ENCODE results near the gene RTKN.
"Not testable (repeated sequence)": the region's sequence is repeated elsewhere in the genome, so short reads cannot be mapped to it uniquely, and the experiment has no call there.

RTKN gene

DNA sequence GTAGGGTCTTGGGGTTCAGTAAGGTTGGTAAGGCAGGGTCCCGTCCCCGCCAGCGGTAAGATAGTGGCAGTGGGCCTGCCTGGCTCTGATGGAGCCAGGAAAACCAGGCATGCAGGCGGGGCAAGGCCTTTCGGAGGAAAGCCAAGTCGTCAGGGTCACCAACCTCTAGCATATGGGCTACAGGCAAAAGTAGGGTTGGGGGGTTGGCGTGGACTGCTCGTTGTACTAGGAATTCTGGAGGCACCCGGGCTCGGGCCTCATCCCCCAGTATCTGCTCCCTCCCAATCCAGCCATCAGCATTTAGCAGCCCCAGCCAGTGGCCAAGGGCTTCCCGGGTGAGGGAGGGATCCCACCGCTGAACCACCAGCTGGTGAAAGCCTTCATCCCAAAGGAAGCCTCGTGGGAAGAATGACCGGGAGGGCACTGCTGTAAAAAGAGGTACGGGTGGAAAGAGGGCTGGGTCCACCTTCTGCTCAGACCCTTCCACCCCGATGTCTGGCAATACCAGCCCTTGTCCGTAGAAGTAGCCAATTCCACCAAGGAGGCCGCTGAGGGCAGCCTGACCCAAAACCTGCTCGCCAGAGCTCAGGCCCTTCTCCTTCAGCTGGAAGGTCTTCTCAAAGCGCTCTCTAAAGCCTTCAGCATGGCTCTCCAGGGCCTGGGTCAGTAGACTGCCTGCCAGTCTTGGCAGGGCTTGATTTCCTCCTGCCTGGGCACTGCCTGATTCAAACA lies 20.5 kb upstream of the RTKN start:
- Histone ChIP-seq H3K9ac (ENCODE audit: low read depth, low read length) (no peak overlapping the region), H2AFZ (ENCODE audit: low read depth, low read length) (no peak overlapping the region), H3K27ac (ENCODE audit: low read length) (no peak overlapping the region), H4K20me1 (ENCODE audit: insufficient read depth, low read length) (peaks cover 4% of the 10 kb centered on the region), H3K79me2 (ENCODE audit: insufficient read depth, low read length) (peaks cover 44% of the 10 kb centered on the region), H3K4me2 (ENCODE audit: insufficient read depth, low read length) (no peak overlapping the region), H3K36me3 (ENCODE audit: insufficient read depth, low read length) (peaks cover 29% of the 10 kb centered on the region), H3K27me3 (ENCODE audit: insufficient read depth, low read length, poor library complexity) (no peaks in the 10 kb centered on the region), H3K4me3 (ENCODE audit: low read depth in 1 of 2, low read length in 2 of 2) (no peak overlapping the region), H3K9me3 (ENCODE audit: insufficient read depth, low read length, severe bottlenecking) (no peaks in the 10 kb centered on the region), H3K4me1 (ENCODE audit: insufficient read depth, low read length) (peaks cover 41% of the 10 kb centered on the region)
- no peak for ATAC-seq (ENCODE audit: insufficient read depth, low read depth)
- no peak for TF ChIP-seq EZH2 (IDR thresholded peaks at IDR 0.05; ENCODE audit: borderline replicate concordance, low read depth, low read length, severe bottlenecking)
- TF ChIP-seq, protein P1, sequence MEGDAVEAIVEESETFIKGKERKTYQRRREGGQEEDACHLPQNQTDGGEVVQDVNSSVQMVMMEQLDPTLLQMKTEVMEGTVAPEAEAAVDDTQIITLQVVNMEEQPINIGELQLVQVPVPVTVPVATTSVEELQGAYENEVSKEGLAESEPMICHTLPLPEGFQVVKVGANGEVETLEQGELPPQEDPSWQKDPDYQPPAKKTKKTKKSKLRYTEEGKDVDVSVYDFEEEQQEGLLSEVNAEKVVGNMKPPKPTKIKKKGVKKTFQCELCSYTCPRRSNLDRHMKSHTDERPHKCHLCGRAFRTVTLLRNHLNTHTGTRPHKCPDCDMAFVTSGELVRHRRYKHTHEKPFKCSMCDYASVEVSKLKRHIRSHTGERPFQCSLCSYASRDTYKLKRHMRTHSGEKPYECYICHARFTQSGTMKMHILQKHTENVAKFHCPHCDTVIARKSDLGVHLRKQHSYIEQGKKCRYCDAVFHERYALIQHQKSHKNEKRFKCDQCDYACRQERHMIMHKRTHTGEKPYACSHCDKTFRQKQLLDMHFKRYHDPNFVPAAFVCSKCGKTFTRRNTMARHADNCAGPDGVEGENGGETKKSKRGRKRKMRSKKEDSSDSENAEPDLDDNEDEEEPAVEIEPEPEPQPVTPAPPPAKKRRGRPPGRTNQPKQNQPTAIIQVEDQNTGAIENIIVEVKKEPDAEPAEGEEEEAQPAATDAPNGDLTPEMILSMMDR (IDR thresholded peaks at IDR 0.05; ENCODE audit: borderline replicate concordance, extremely low read depth, low read length, poor library complexity, severe bottlenecking): no peak
- DNase-seq: no peak

DNA sequence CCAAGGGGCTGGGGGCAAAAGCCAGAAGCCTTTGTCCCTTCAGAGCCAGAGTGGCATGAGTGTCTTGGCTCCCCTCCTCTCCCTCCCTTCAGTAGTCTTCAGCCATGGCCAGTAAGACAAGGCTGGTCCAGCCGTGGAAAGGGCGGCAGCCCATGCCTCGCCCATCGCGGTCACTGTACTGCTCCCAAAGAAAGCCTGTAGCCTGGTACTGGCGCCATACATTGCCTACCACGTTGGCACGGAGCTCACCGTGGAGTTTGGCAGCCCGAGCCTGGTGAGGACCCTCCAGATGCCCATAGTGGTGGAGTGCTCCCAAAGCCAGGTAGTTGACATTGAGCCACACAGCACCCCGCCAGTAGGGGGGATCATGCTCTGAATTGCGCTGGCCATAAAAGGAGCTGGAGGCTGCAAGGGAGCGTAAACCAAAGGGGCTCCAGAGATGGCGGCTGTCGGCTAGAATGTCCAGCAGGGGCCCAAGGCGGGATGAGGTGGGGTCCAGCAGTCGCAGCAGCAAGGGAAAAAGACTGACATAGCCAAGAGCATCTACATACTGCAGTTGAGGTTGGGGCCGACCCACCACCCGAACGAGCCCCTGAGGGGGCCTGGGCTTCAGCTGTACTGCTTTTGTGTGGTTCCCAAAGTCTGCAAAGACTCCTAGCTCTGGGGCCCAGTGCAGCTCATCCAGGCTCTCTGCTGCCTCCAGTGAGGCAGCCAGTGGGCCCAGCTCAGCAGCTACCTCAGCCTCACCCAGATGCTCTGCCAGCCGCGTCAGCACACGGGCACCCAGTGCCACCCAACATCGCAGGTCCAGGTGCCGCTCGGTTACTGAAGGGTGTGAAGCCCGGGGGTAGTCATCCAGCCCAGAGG lies 19.7 kb upstream of the RTKN start:
- no peak for TF ChIP-seq EZH2 (IDR thresholded peaks at IDR 0.05; ENCODE audit: borderline replicate concordance, low read depth, low read length, severe bottlenecking)
- TF ChIP-seq, protein P1 (IDR thresholded peaks at IDR 0.05; ENCODE audit: borderline replicate concordance, extremely low read depth, low read length, poor library complexity, severe bottlenecking): peak; percentile 54
- H3K27ac ChIP-seq (ENCODE audit: low read length): no peak overlapping the region
- H3K36me3 ChIP-seq (ENCODE audit: insufficient read depth, low read length): peaks cover 29% of the 10 kb centered on the region
- peaks cover 49% of the 10 kb centered on the region for H3K4me1 ChIP-seq (ENCODE audit: insufficient read depth, low read length)
- H2AFZ ChIP-seq (ENCODE audit: low read depth, low read length): no peak overlapping the region
- H3K4me3 ChIP-seq (ENCODE audit: low read depth in 1 of 2, low read length in 2 of 2): no peak overlapping the region
- no peaks in the 10 kb centered on the region for H3K27me3 ChIP-seq (ENCODE audit: insufficient read depth, low read length, poor library complexity)
- H3K9me3 ChIP-seq (ENCODE audit: insufficient read depth, low read length, severe bottlenecking): no peaks in the 10 kb centered on the region
- no peak overlapping the region for H3K9ac ChIP-seq (ENCODE audit: low read depth, low read length)
- peaks cover 4% of the 10 kb centered on the region for H4K20me1 ChIP-seq (ENCODE audit: insufficient read depth, low read length)
- peaks cover 51% of the 10 kb centered on the region for H3K79me2 ChIP-seq (ENCODE audit: insufficient read depth, low read length)
- DNase-seq: peak; percentile 40
- ATAC-seq (ENCODE audit: insufficient read depth, low read depth): no peak
- H3K4me2 ChIP-seq (ENCODE audit: insufficient read depth, low read length): no peak overlapping the region

DNA sequence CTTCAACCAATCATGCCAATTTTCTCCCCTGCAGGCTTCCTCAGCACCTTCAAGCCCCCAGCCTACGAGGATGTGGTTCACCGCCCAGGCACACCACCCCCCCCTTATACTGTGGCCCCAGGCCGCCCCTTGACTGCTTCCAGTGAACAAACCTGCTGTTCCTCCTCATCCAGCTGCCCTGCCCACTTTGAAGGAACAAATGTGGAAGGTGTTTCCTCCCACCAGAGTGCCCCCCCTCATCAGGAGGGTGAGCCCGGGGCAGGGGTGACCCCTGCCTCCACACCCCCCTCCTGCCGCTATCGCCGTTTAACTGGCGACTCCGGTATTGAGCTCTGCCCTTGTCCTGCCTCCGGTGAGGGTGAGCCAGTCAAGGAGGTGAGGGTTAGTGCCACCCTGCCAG lies 18.4 kb upstream of the RTKN start:
- peaks cover 54% of the 10 kb centered on the region for H3K79me2 ChIP-seq (ENCODE audit: insufficient read depth, low read length)
- not testable (repeated sequence) for ATAC-seq (ENCODE audit: insufficient read depth, low read depth)

DNA sequence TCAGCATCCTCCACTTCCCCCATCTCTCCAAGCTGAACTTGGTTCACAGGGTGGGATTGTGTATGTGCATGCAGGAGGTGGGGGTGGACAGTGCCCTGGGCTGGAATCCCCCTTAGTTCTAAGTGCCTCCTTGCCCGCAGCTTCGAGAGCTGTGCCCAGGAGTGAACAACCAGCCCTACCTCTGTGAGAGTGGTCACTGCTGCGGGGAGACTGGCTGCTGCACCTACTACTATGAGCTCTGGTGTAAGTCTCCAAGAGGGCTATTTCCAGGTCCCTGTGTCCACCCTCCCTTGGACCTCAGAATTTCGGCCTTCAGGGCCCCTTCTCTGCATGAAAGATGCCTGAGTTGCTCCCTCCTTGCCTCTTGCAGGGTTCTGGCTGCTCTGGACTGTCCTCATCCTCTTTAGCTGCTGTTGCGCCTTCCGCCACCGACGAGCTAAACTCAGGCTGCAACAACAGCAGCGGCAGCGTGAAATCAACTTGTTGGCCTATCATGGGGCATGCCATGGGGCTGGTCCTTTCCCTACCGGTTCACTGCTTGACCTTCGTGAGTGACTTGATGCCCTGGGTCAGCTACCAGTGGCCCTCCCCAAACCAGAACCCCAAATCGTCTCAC lies 17.9 kb upstream of the RTKN start:
- peaks cover 58% of the 10 kb centered on the region for H3K4me1 ChIP-seq (ENCODE audit: insufficient read depth, low read length)
- H3K79me2 ChIP-seq (ENCODE audit: insufficient read depth, low read length): peaks cover 51% of the 10 kb centered on the region
- H3K9ac ChIP-seq (ENCODE audit: low read depth, low read length): peak overlapping the region; percentile 86
- H3K4me3 ChIP-seq (ENCODE audit: low read depth in 1 of 2, low read length in 2 of 2): peak overlapping the region in 1 of 2 experiments; percentile 77; a peak in 2 of 4 replicates
- not testable (repeated sequence) for ATAC-seq (ENCODE audit: insufficient read depth, low read depth); DNase-seq; H3K27me3 ChIP-seq (ENCODE audit: insufficient read depth, low read length, poor library complexity); H3K9me3 ChIP-seq (ENCODE audit: insufficient read depth, low read length, severe bottlenecking); H2AFZ ChIP-seq (ENCODE audit: low read depth, low read length); H4K20me1 ChIP-seq (ENCODE audit: insufficient read depth, low read length)
- peak overlapping the region; percentile 97 for H3K4me2 ChIP-seq (ENCODE audit: insufficient read depth, low read length)
- peak overlapping the region; percentile 48 for H3K27ac ChIP-seq (ENCODE audit: low read length)
- peaks cover 33% of the 10 kb centered on the region for H3K36me3 ChIP-seq (ENCODE audit: insufficient read depth, low read length)

More for the DNA sequence above, 18.4 kb upstream of the RTKN start:
- not testable (repeated sequence) for H3K27ac ChIP-seq (ENCODE audit: low read length); DNase-seq; H4K20me1 ChIP-seq (ENCODE audit: insufficient read depth, low read length); H3K9me3 ChIP-seq (ENCODE audit: insufficient read depth, low read length, severe bottlenecking); H2AFZ ChIP-seq (ENCODE audit: low read depth, low read length); H3K27me3 ChIP-seq (ENCODE audit: insufficient read depth, low read length, poor library complexity); H3K9ac ChIP-seq (ENCODE audit: low read depth, low read length); H3K4me3 ChIP-seq (ENCODE audit: low read depth in 1 of 2, low read length in 2 of 2)
- H3K4me2 ChIP-seq (ENCODE audit: insufficient read depth, low read length): peak overlapping the region; percentile 97; the same call in 1 of the 2 replicates
- peaks cover 55% of the 10 kb centered on the region for H3K4me1 ChIP-seq (ENCODE audit: insufficient read depth, low read length)
- H3K36me3 ChIP-seq (ENCODE audit: insufficient read depth, low read length): peaks cover 33% of the 10 kb centered on the region

All from DND-41 (cell line).